ENCODE measurements around the gene IRX3. TPM values are rescaled to one million over a fixed set of nuclear protein-coding genes. Genes with fewer than 3 reads are reported as not detected.

The IRX3 gene
- total and polyA plus RNA-seq, 10 donors = 0.03 to 0.23 (median 0.13) TPM; not detected in 7

GRCh38 chr16:54268340-54268739, 18.2 kb downstream of the IRX3 start:
- H3K27ac ChIP-seq = no peak overlapping the region
- peaks cover 0 to 15% (median 0%) of the 10 kb centered on the region in 7 donors for H3K27me3 ChIP-seq (replicated peaks in 1 of 7)
- TF ChIP-seq CTCF (IDR thresholded peaks at IDR 0.05 in 8 of 11, conservative IDR thresholded peaks at IDR 0.05 in 3 of 11) (no peak), POLR2A (IDR thresholded peaks at IDR 0.05) (no peak), POLR2AphosphoS5 (IDR thresholded peaks at IDR 0.05) (no peak)
- no peak for DNase-seq
- H3K4me1 ChIP-seq = no peaks in the 10 kb centered on the region
- WGBS, 5 donors = 74 to 93% (median 84%) methylated on average over 7 of the region's 7 CpGs
- intact Hi-C loops (cut with DNase I; ENCODE audit: low total_unique reads) = no loop called here
- H3K4me3 ChIP-seq = no peak overlapping the region
- H3K9me3 ChIP-seq = peaks cover 0 to 12% (median 0%) of the 10 kb centered on the region in 8 donors
- no peaks in the 10 kb centered on the region for H3K36me3 ChIP-seq

- Histone ChIP-seq H3K9me3 (peaks cover 0 to 8% (median 0%) of the 10 kb centered on the region in 8 donors), H3K27me3 (replicated peaks in 1 of 7) (peaks cover 0 to 15% (median 0%) of the 10 kb centered on the region in 7 donors), H3K4me1 (no peaks in the 10 kb centered on the region), H3K36me3 (no peaks in the 10 kb centered on the region), H3K27ac (no peak overlapping the region), H3K4me3 (no peak overlapping the region)
- DNase-seq = no peak
- TF ChIP-seq CTCF (IDR thresholded peaks at IDR 0.05 in 8 of 11, conservative IDR thresholded peaks at IDR 0.05 in 3 of 11) (no peak), POLR2AphosphoS5 (IDR thresholded peaks at IDR 0.05) (no peak), POLR2A (IDR thresholded peaks at IDR 0.05) (no peak)
- intact Hi-C loops (cut with DNase I; ENCODE audit: low total_unique reads) = no loop called here
- 62 to 84% (median 68%) methylated on average over 4 of the region's 4 CpGs for whole genome bisulfite sequencing, 5 donors
Measured at GRCh38 chr16:54266363-54266955, 20.1 kb downstream of the IRX3 start.

DNA sequence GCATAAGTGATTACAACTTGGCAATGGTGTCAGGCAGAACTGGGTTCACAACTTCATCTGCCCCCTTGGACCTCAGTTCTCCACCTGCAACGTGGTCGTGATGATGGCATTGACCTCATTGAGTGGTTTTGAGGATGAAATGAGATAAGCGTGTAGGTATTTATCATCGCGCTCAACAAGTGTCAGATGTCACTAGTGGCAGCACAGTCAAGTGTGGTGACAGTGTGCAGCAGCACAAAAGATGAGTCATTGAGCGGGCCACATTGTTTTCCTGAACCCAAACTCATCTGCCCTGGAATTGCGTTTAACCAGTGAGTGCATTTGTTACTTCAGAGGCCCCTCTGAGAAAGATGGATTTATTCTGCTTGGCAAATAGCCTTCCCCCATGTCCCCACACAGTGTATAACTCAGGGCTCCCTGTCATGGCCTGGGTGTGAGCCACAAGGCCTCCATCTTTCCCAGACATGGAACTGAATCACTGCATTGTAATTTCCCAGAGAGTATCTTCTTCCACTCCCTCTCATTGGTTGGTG, 20.9 kb downstream of the IRX3 start:
- H3K4me3 ChIP-seq = no peak overlapping the region
- no peak for TF ChIP-seq POLR2AphosphoS5 (IDR thresholded peaks at IDR 0.05)
- no peak for TF ChIP-seq POLR2A (IDR thresholded peaks at IDR 0.05)
- no peak for TF ChIP-seq CTCF (IDR thresholded peaks at IDR 0.05 in 8 of 11, conservative IDR thresholded peaks at IDR 0.05 in 3 of 11)
- 73 to 85% (median 84%) methylated on average over 7 of the region's 7 CpGs for WGBS, 5 donors
- H3K36me3 ChIP-seq = no peaks in the 10 kb centered on the region
- H3K4me1 ChIP-seq = no peaks in the 10 kb centered on the region
- intact Hi-C loops (cut with DNase I; ENCODE audit: low total_unique reads) = no loop called here
- no peak overlapping the region for H3K27ac ChIP-seq
- no peak for DNase-seq
- H3K9me3 ChIP-seq = peaks cover 0 to 6% (median 0%) of the 10 kb centered on the region in 8 donors
- H3K27me3 ChIP-seq (replicated peaks in 1 of 7) = peaks cover 0 to 15% (median 0%) of the 10 kb centered on the region in 7 donors

GRCh38 chr16:54253118-54253517, 33.5 kb downstream of the IRX3 start:
- DNase-seq = no peak
- intact Hi-C loops (cut with DNase I; ENCODE audit: low total_unique reads) = no loop called here
- 70 to 79% (median 77%) methylated on average over 7 of the region's 7 CpGs for WGBS, 5 donors

More at GRCh38 chr16:54253118-54253517, 33.5 kb downstream of the IRX3 start:
- Histone ChIP-seq H3K4me3 (no peak overlapping the region), H3K27ac (no peak overlapping the region), H3K27me3 (replicated peaks in 1 of 7) (peaks cover 0 to 18% (median 0%) of the 10 kb centered on the region in 7 donors), H3K9me3 (peaks cover 0 to under 1% (median 0%) of the 10 kb centered on the region in 8 donors), H3K36me3 (no peaks in the 10 kb centered on the region), H3K4me1 (no peaks in the 10 kb centered on the region)
- TF ChIP-seq POLR2A (IDR thresholded peaks at IDR 0.05) (no peak), CTCF (IDR thresholded peaks at IDR 0.05 in 8 of 11, conservative IDR thresholded peaks at IDR 0.05 in 3 of 11) (no peak), POLR2AphosphoS5 (IDR thresholded peaks at IDR 0.05) (no peak)

Data from spleen (tissue), 11 donors.